ENCODE measurements around the gene CRY1.

GRCh38 chr12:107139787-107140186 lies 46.4 kb upstream of the CRY1 start:
- TF ChIP-seq CTCF (IDR thresholded peaks at IDR 0.05) (no peak), POLR2A (IDR thresholded peaks at IDR 0.05) (no peak)
